ENCODE measurements around the gene PIK3CB. TPM values are rescaled to one million over a fixed set of nuclear protein-coding genes. Genes with fewer than 3 reads are reported as not detected.

The PIK3CB gene
- total RNA-seq, 4 donors from 2014 or later: 24.9 to 94.7 (median 36.8) TPM

GRCh38 chr3:138690036-138690435, 144.7 kb downstream of the PIK3CB start:
- H3K27ac ChIP-seq: no peak overlapping the region
- no peaks in the 10 kb centered on the region for H3K9me3 ChIP-seq
- no peak overlapping the region for H3K4me3 ChIP-seq
- H3K27me3 ChIP-seq: no peaks in the 10 kb centered on the region
- DNase-seq: no peak
- no peak for ATAC-seq
- in situ Hi-C loops (cut with MboI; ENCODE audit: low sequenced_read_pairs in 4 of 4) (no loop called here), intact Hi-C loops (cut with DNase I; ENCODE audit: low total_unique reads) (no loop called here)
- peaks cover 4 to 18% of the 10 kb centered on the region in 2 donors for H3K36me3 ChIP-seq
- no peak for TF ChIP-seq POLR2A (IDR thresholded peaks at IDR 0.05)
- TF ChIP-seq CTCF (IDR thresholded peaks at IDR 0.05 in 4 of 5, conservative IDR thresholded peaks at IDR 0.05 in 1 of 5): no peak
- no peaks in the 10 kb centered on the region for H3K4me1 ChIP-seq

- H3K9me3 ChIP-seq: no peaks in the 10 kb centered on the region
- no peak for DNase-seq
- no peak overlapping the region for H3K4me3 ChIP-seq
- intact Hi-C loops (cut with DNase I; ENCODE audit: low total_unique reads): loop anchor here (5.0 kb wide), 1 partner anchor 82 kb away; the partner anchor contains the start of gene FAIM
- H3K27me3 ChIP-seq: no peaks in the 10 kb centered on the region
- H3K27ac ChIP-seq: no peak overlapping the region
- no peak for TF ChIP-seq POLR2A (IDR thresholded peaks at IDR 0.05)
- TF ChIP-seq CTCF (IDR thresholded peaks at IDR 0.05 in 4 of 5, conservative IDR thresholded peaks at IDR 0.05 in 1 of 5): no peak
- H3K36me3 ChIP-seq: peaks cover 4 to 18% of the 10 kb centered on the region in 2 donors
- H3K4me1 ChIP-seq: no peaks in the 10 kb centered on the region
- no peak for ATAC-seq
- in situ Hi-C loops (cut with MboI; ENCODE audit: low sequenced_read_pairs in 4 of 4): no loop called here
Measured at GRCh38 chr3:138688871-138689299, 145.8 kb downstream of the PIK3CB start.

GRCh38 chr3:138687236-138687635, 147.5 kb downstream of the PIK3CB start:
- DNase-seq (no peak), ATAC-seq (no peak)
- Histone ChIP-seq H3K27me3 (no peaks in the 10 kb centered on the region), H3K4me1 (no peaks in the 10 kb centered on the region), H3K27ac (no peak overlapping the region), H3K36me3 (peaks cover 6 to 27% of the 10 kb centered on the region in 2 donors), H3K9me3 (no peaks in the 10 kb centered on the region), H3K4me3 (no peak overlapping the region)
- no peak for TF ChIP-seq CTCF (IDR thresholded peaks at IDR 0.05 in 4 of 5, conservative IDR thresholded peaks at IDR 0.05 in 1 of 5)
- no peak for TF ChIP-seq POLR2A (IDR thresholded peaks at IDR 0.05)
- intact Hi-C loops (cut with DNase I; ENCODE audit: low total_unique reads): loop anchor here (5.0 kb wide), 1 partner anchor 80 kb away; the partner anchor contains the start of gene FAIM
- in situ Hi-C loops (cut with MboI; ENCODE audit: low sequenced_read_pairs in 4 of 4): no loop called here

- DNase-seq: no peak
- intact Hi-C loops (cut with DNase I; ENCODE audit: low total_unique reads): loop anchor here (5.0 kb wide), 1 partner anchor 79 kb away; the partner anchor contains the start of gene FAIM
- ATAC-seq: no peak
Measured at GRCh38 chr3:138686771-138687221, 147.9 kb downstream of the PIK3CB start.

More at GRCh38 chr3:138686771-138687221, 147.9 kb downstream of the PIK3CB start:
- H3K9me3 ChIP-seq: no peaks in the 10 kb centered on the region
- H3K4me1 ChIP-seq: no peaks in the 10 kb centered on the region
- no peak overlapping the region for H3K4me3 ChIP-seq
- in situ Hi-C loops (cut with MboI; ENCODE audit: low sequenced_read_pairs in 4 of 4): no loop called here
- peaks cover 6 to 32% of the 10 kb centered on the region in 2 donors for H3K36me3 ChIP-seq
- H3K27ac ChIP-seq: no peak overlapping the region
- H3K27me3 ChIP-seq: no peaks in the 10 kb centered on the region
- TF ChIP-seq CTCF (IDR thresholded peaks at IDR 0.05 in 4 of 5, conservative IDR thresholded peaks at IDR 0.05 in 1 of 5): no peak
- no peak for TF ChIP-seq POLR2A (IDR thresholded peaks at IDR 0.05)
